Measurements from ENCODE around the gene DYNC1H1. TPM values are rescaled to one million over a fixed set of nuclear protein-coding genes. Genes with fewer than 3 reads are reported as not detected.
A peak's percentile ranks its signal among the peaks of the same experiment; 100 is the strongest.
"Not testable (repeated sequence)": the region's sequence is repeated elsewhere in the genome, so short reads cannot be mapped to it uniquely, and the experiment has no call there.

Gene DYNC1H1
- total and polyA plus RNA-seq, 10 donors, result 65.9 to 446 (median 351) TPM

DNA sequence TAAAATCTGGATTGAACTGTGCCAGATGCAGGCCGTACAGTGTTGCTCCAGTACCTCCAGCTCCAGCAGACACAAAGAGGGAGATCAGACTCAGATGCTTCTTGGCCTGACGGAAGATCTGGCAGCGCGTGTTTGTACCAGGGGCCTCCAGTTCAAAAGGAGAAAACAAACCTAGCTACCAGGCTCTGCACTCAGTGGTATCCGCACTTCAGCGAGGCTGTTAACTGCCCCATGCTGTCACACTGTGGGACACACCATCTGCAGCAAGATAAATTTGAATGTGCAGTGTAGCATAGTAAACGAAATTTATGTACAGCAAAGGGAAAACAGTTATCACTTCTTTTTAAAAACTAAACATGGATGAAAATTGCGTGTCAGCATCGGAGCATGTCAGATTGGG is 5.1 kb downstream of the DYNC1H1 start:
- H3K36me3 ChIP-seq, result peaks cover 0 to 26% (median 0%) of the 10 kb centered on the region in 6 donors
- DNase-seq, result no peak
- intact Hi-C loops (cut with DNase I; ENCODE audit: low total_unique reads), result loop anchor here (10.0 kb wide), 1 partner anchor 265 kb away; no protein-coding TSS in a partner anchor
- TF ChIP-seq, protein P1, sequence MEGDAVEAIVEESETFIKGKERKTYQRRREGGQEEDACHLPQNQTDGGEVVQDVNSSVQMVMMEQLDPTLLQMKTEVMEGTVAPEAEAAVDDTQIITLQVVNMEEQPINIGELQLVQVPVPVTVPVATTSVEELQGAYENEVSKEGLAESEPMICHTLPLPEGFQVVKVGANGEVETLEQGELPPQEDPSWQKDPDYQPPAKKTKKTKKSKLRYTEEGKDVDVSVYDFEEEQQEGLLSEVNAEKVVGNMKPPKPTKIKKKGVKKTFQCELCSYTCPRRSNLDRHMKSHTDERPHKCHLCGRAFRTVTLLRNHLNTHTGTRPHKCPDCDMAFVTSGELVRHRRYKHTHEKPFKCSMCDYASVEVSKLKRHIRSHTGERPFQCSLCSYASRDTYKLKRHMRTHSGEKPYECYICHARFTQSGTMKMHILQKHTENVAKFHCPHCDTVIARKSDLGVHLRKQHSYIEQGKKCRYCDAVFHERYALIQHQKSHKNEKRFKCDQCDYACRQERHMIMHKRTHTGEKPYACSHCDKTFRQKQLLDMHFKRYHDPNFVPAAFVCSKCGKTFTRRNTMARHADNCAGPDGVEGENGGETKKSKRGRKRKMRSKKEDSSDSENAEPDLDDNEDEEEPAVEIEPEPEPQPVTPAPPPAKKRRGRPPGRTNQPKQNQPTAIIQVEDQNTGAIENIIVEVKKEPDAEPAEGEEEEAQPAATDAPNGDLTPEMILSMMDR (IDR thresholded peaks at IDR 0.05 in 8 of 11, conservative IDR thresholded peaks at IDR 0.05 in 3 of 11), result no peak
- TF ChIP-seq POLR2AphosphoS5 (IDR thresholded peaks at IDR 0.05) (no peak), POLR2A (IDR thresholded peaks at IDR 0.05) (no peak)
- no peaks in the 10 kb centered on the region for H3K27me3 ChIP-seq (replicated peaks in 1 of 7)
- no peak overlapping the region for H3K4me3 ChIP-seq
- H3K9me3 ChIP-seq, result no peaks in the 10 kb centered on the region
- peaks cover 40 to 94% (median 70%) of the 10 kb centered on the region in 6 donors for H3K4me1 ChIP-seq
- peak overlapping the region in 1 of 8 donors; percentile 4 for H3K27ac ChIP-seq
- WGBS, 5 donors, result 70 to 86% (median 80%) methylated on average over 9 of the region's 9 CpGs

DNA sequence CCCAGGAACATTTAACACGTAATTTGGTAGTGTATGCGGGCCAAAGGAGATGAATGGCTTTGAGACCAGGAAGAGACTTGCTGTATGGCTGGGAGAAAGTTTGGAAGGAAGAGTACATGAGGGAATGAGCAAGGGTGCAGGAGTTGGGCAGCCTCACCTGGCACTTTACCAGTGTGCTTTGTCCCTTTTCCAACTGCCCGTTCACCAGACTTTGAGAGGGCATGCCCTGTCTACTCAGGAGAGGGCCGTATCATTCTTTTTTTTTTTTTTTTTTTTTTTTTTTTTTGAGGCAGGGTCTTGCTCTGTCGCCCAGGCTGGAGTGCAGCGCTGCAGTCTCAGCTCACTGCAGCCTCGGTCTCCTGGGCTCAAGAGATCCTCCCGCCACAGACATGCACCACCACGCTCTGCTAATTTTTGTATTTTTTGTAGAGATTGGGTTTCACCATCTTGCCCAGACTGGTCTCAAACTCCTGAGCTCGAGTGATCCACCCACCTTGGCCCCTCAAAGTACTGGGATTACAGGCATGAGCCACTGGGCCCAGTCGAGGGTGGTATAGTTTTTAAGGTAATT is 6.5 kb downstream of the DYNC1H1 start:
- no peak overlapping the region for H3K4me3 ChIP-seq
- peaks cover 35 to 96% (median 65%) of the 10 kb centered on the region in 6 donors for H3K4me1 ChIP-seq
- TF ChIP-seq POLR2AphosphoS5 (IDR thresholded peaks at IDR 0.05), result no peak
- TF ChIP-seq, protein P1 (IDR thresholded peaks at IDR 0.05 in 8 of 11, conservative IDR thresholded peaks at IDR 0.05 in 3 of 11), result no peak
- TF ChIP-seq POLR2A (IDR thresholded peaks at IDR 0.05), result no peak
- H3K9me3 ChIP-seq, result no peaks in the 10 kb centered on the region
- no peaks in the 10 kb centered on the region for H3K27me3 ChIP-seq (replicated peaks in 1 of 7)
- 70 to 87% (median 80%) methylated on average over 10 to 11 of the region's 11 CpGs for WGBS, 5 donors
- intact Hi-C loops (cut with DNase I; ENCODE audit: low total_unique reads), result no loop called here
- peaks cover 0 to 41% (median 3%) of the 10 kb centered on the region in 6 donors for H3K36me3 ChIP-seq
- peak overlapping the region in 2 of 8 donors; percentile 68 for H3K27ac ChIP-seq
- DNase-seq, result no peak

DNA sequence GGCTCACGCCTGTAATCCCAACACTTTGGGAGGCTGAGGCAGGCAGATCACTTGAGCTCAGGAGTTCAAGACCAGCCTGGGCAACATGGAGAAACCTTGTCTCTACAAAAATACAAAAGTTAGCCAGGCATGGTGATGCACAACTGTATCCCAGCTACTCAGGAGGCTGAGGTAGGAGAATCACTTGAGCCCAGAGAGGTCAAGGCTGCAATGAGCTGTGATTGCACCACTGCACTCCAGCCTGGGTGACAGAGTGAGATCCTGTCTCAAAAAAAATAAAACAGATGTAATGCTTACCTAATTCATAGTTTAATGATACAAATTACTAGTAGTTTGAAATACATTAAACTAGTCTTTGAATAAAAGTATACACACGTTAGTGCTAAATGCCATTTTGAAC is 7.1 kb downstream of the DYNC1H1 start:
- H3K9me3 ChIP-seq; intact Hi-C loops (cut with DNase I; ENCODE audit: low total_unique reads); H3K27me3 ChIP-seq (replicated peaks in 1 of 7); H3K4me3 ChIP-seq; DNase-seq: not testable (repeated sequence)
- H3K27ac ChIP-seq, result peak overlapping the region in 4 of 8 donors; percentile 55 to 69 (median 68)
- 79 to 90% (median 84%) methylated on average over 2 of the region's 2 CpGs for WGBS, 5 donors
- H3K36me3 ChIP-seq, result peaks cover 0 to 46% (median 8%) of the 10 kb centered on the region in 6 donors
- peaks cover 29 to 91% (median 59%) of the 10 kb centered on the region in 6 donors for H3K4me1 ChIP-seq

DNA sequence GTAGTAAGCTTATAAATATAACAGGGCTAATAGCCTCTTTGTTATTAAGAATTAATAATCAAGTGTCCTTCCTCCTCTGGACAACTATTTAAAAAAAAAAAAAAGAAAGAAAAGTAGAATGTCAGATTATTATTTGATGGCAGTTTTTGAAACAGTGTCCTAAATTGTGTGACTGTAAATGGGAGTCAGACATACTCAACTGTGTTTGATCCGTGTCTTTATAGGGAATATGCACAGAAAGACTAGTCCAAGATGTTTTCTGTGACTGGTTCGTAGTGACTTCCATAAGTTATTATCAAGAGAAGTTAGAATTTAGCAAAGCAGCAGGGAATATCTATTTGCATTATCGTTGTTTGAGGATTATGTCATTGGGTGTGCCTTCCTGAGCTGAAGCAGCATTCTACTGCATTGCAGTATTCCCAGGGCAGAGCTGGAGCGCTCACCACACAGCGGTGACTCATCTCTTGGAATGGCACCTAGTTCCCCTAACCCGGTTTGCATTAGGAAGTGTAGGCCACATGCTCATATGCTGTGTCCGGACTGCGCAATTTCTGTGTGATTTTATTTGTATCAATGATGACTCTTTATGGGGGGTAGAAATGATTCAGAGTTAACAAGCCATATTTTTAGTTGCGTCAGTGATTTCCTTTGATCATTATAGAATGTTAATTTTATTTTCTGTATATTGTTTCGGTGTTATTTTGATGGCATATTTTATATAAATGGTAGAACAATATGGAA is 7.9 kb downstream of the DYNC1H1 start:
- 46 to 69% (median 51%) methylated on average over 9 to 10 of the region's 10 CpGs for WGBS, 5 donors

More for the DNA sequence above, 7.9 kb downstream of the DYNC1H1 start:
- H3K4me1 ChIP-seq, result peaks cover 23 to 82% (median 51%) of the 10 kb centered on the region in 6 donors
- H3K36me3 ChIP-seq, result peaks cover 0 to 54% (median 15%) of the 10 kb centered on the region in 6 donors
- no peaks in the 10 kb centered on the region for H3K27me3 ChIP-seq (replicated peaks in 1 of 7)
- no peaks in the 10 kb centered on the region for H3K9me3 ChIP-seq
- H3K4me3 ChIP-seq, result no peak overlapping the region
- intact Hi-C loops (cut with DNase I; ENCODE audit: low total_unique reads), result no loop called here
- DNase-seq, result no peak
- TF ChIP-seq POLR2A (IDR thresholded peaks at IDR 0.05) (no peak), POLR2AphosphoS5 (IDR thresholded peaks at IDR 0.05) (peak in 1 of 3 donors; percentile 76)
- TF ChIP-seq, protein P1 (IDR thresholded peaks at IDR 0.05 in 8 of 11, conservative IDR thresholded peaks at IDR 0.05 in 3 of 11), result no peak
- peak overlapping the region; percentile 4 to 69 (median 62) for H3K27ac ChIP-seq

Measured in spleen (tissue), 11 donors.